Parathyroid adenoma (tissue), 2 donors: Measurements from ENCODE around the gene LTBP2.

Source experiments
- H2AFZ ChIP-seq: fragments of 300-600 bp; sonication (generic); one replicate; pipeline ENCODE4 v1.7.0; 2017; ENCODE audit warnings: antibody characterized with exemption, mild to moderate bottlenecking
- H3K27ac ChIP-seq: fragments of 300-600 bp; sonication (generic); one replicate; pipeline ENCODE4 v1.7.0; 2017
- H3K27me3 ChIP-seq: fragments of 300-600 bp; sonication (generic); one replicate; pipeline ENCODE4 v1.7.0; 2017; ENCODE audit warnings: low read length; ENCODE audit not compliant: control insufficient read depth, insufficient read depth
- H3K36me3 ChIP-seq: fragments of 300-600 bp; sonication (generic); one replicate; pipeline ENCODE4 v1.7.0; 2017; ENCODE audit warnings: low read length; ENCODE audit not compliant: control insufficient read depth, insufficient read depth
- H3K4me1 ChIP-seq: fragments of 300-600 bp; sonication (generic); one replicate; pipeline ENCODE4 v1.7.0; 2017; ENCODE audit warnings: control low read depth
- H3K4me2 ChIP-seq: fragments of 300-600 bp; sonication (generic); one replicate; pipeline ENCODE4 v1.7.0; 2017; ENCODE audit warnings: low read length
- H3K4me3 ChIP-seq: fragments of 300-600 bp; sonication (generic); one replicate; pipeline ENCODE4 v1.7.0; 2017; ENCODE audit warnings: low read depth, low read length
- H3K79me2 ChIP-seq: fragments of 300-600 bp; sonication (generic); one replicate; pipeline ENCODE4 v1.7.0; 2017; ENCODE audit warnings: control low read depth
- H3K9ac ChIP-seq: fragments of 300-600 bp; sonication (generic); one replicate; pipeline ENCODE4 v1.7.0; 2017; ENCODE audit warnings: mild to moderate bottlenecking
- H3K9me3 ChIP-seq: fragments of 300-600 bp; sonication (generic); one replicate; pipeline ENCODE4 v1.7.0; 2017; ENCODE audit warnings: low read length; ENCODE audit not compliant: control insufficient read depth
- CTCF ChIP-seq: fragments of 300-600 bp; sonication (generic); IDR thresholded peaks from one replicate; pipeline ENCODE4 v1.7.0; 2017; ENCODE audit warnings: antibody characterized with exemption, mild to moderate bottlenecking
- donor health status: primary hyperparathyroidism.

LTBP2 gene

GRCh38 chr14:74574090-74574433 lies 38.0 kb downstream of the LTBP2 start:
- H3K4me2 ChIP-seq: no peak overlapping the region
- H2AFZ ChIP-seq: no peak overlapping the region
- no peak overlapping the region for H3K4me3 ChIP-seq
- no peaks in the 10 kb centered on the region for H3K9me3 ChIP-seq
- no peak overlapping the region for H3K9ac ChIP-seq
- no peak overlapping the region for H3K27ac ChIP-seq
- no peaks in the 10 kb centered on the region for H3K36me3 ChIP-seq
- H3K79me2 ChIP-seq: no peaks in the 10 kb centered on the region
- no peaks in the 10 kb centered on the region for H3K27me3 ChIP-seq
- no peak for TF ChIP-seq CTCF
- H3K4me1 ChIP-seq: peaks cover 27% of the 10 kb centered on the region

- no peaks in the 10 kb centered on the region for H3K79me2 ChIP-seq
- no peaks in the 10 kb centered on the region for H3K27me3 ChIP-seq
- H3K27ac ChIP-seq: no peak overlapping the region
- no peak overlapping the region for H2AFZ ChIP-seq
- H3K4me1 ChIP-seq: peaks cover 26% of the 10 kb centered on the region
- H3K9me3 ChIP-seq: no peaks in the 10 kb centered on the region
- no peak overlapping the region for H3K9ac ChIP-seq
- H3K4me3 ChIP-seq: no peak overlapping the region
- TF ChIP-seq CTCF: peak; percentile 67
- H3K4me2 ChIP-seq: no peak overlapping the region
- H3K36me3 ChIP-seq: no peaks in the 10 kb centered on the region
Observed at GRCh38 chr14:74573421-74574089, 38.5 kb downstream of the LTBP2 start.

GRCh38 chr14:74572726-74573301 lies 39.2 kb downstream of the LTBP2 start:
- Histone ChIP-seq H3K4me3 (no peak overlapping the region), H3K9ac (no peak overlapping the region), H2AFZ (peak overlapping the region; percentile 88), H3K4me2 (peak overlapping the region; percentile 39), H3K4me1 (peaks cover 23% of the 10 kb centered on the region), H3K79me2 (no peaks in the 10 kb centered on the region), H3K27ac (no peak overlapping the region), H3K27me3 (no peaks in the 10 kb centered on the region), H3K36me3 (no peaks in the 10 kb centered on the region), H3K9me3 (no peaks in the 10 kb centered on the region)
- TF ChIP-seq CTCF: no peak

GRCh38 chr14:74571901-74572725 lies 39.9 kb downstream of the LTBP2 start:
- peak overlapping the region; percentile 51 for H3K4me2 ChIP-seq
- peak overlapping the region; percentile 29 for H3K4me3 ChIP-seq
- peaks cover 22% of the 10 kb centered on the region for H3K4me1 ChIP-seq
- no peaks in the 10 kb centered on the region for H3K9me3 ChIP-seq
- no peak overlapping the region for H3K27ac ChIP-seq
- H3K36me3 ChIP-seq: no peaks in the 10 kb centered on the region
- H3K27me3 ChIP-seq: no peaks in the 10 kb centered on the region
- peak overlapping the region; percentile 88 for H2AFZ ChIP-seq
- no peaks in the 10 kb centered on the region for H3K79me2 ChIP-seq
- TF ChIP-seq CTCF: no peak
- no peak overlapping the region for H3K9ac ChIP-seq
